LNCaP clone FGC (cell line): Measurements from ENCODE around the gene CHAC2.
"Not testable (repeated sequence)": the region's sequence is repeated elsewhere in the genome, so short reads cannot be mapped to it uniquely, and the experiment has no call there.

Source experiments
- DNase-seq: peaks from one replicate; pipeline ENCODE4 v3.0.0-alpha.2; 2011; ENCODE audit warnings: low read depth
- H3K4me3 ChIP-seq: 2 replicates; pipeline ENCODE4 v1.5.1; 2011; ENCODE audit warnings: mild to moderate bottlenecking, low read depth, low read length, control low read depth
- TF ChIP-seq, protein P1 (sequence below): IDR thresholded peaks from 2 replicates; pipeline ENCODE4 v1.5.1; 2012; ENCODE audit warnings: mild to moderate bottlenecking; ENCODE audit not compliant: control insufficient read depth, insufficient read depth; ENCODE audit errors: extremely low read depth

The CHAC2 gene

DNA sequence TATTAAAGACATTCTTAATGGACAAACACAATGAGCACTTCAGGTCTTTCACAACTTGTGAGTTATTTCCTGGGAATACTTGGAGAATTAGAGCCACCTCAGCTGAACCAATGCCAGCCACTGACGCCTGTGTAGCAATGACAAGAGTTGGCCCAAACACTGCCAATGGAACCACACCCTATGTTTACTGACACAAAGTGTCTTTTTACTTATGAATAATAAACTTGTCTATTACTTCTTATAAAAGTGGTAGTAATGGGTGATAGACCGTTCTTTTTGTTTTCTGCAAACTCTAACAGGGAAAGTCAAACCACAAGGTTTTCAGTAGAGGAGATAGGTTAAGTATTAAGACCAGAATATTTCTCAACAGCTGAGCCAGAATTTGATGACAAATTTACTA, 12.5 kb upstream of the CHAC2 start:
- TF ChIP-seq, protein P1, sequence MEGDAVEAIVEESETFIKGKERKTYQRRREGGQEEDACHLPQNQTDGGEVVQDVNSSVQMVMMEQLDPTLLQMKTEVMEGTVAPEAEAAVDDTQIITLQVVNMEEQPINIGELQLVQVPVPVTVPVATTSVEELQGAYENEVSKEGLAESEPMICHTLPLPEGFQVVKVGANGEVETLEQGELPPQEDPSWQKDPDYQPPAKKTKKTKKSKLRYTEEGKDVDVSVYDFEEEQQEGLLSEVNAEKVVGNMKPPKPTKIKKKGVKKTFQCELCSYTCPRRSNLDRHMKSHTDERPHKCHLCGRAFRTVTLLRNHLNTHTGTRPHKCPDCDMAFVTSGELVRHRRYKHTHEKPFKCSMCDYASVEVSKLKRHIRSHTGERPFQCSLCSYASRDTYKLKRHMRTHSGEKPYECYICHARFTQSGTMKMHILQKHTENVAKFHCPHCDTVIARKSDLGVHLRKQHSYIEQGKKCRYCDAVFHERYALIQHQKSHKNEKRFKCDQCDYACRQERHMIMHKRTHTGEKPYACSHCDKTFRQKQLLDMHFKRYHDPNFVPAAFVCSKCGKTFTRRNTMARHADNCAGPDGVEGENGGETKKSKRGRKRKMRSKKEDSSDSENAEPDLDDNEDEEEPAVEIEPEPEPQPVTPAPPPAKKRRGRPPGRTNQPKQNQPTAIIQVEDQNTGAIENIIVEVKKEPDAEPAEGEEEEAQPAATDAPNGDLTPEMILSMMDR: no peak
- H3K4me3 ChIP-seq: no peak overlapping the region
- no peak for DNase-seq

DNA sequence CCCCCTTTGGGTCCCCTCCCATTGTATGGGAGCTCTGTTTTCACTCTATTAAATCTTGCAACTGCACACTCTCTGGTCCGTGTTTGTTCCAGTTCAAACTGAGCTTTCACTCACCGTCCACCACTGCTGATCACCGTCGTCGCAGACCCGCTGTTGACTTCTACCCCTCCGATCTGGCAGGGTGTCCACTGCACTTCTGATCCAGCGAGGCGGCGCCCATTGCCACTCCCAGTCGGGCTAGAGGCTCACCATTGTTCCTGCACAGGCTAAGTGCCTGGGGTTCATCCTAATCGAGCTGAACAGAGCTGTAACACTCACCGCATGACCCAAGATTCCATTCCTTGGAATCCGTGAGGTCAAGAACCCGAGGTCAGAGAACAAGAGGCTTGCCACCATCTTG, 11.0 kb upstream of the CHAC2 start:
- TF ChIP-seq, protein P1: no peak
- H3K4me3 ChIP-seq: no peak overlapping the region
- DNase-seq: no peak

DNA sequence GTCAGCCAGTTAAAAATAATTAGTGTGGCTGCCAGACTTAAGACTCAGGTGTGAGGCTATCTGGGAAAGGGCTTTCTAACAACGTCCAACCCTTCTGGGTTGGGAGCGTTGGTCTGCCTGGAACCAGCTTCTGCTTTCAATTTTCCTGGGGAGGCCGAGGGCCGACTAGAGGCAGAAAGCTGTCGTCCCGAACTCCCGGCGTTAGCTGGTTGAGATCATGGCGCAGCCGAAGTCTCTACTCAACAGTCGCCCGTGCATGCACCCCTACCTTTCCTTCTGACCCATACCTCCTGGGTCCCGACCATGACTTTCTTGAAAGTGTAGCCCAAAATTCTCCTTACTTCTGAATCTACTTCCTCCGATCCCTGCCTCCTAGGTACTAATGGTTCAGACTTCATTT, 10.4 kb upstream of the CHAC2 start:
- not testable (repeated sequence) for DNase-seq, H3K4me3 ChIP-seq

DNA sequence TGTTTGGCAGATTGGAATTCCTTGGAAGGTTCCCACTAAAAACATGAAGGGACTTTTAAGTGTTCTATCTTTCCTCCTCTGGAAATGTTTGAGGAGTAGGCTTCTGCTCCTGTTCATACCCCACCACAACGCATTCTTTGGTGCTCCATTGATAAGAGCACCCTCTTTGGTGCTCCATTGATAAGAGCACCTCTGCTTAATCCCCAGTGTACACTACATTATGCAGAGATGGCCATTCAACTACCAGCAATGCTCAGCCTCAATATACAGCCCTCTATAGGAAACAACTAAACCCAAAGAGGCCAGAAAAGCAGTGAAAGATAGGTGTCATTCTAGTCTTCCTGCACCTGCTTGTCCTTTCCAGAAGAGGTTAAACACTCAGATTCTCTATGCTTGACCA, 1.8 kb upstream of the CHAC2 start:
- DNase-seq: no peak
- TF ChIP-seq, protein P1: no peak
- H3K4me3 ChIP-seq: no peak overlapping the region

DNA sequence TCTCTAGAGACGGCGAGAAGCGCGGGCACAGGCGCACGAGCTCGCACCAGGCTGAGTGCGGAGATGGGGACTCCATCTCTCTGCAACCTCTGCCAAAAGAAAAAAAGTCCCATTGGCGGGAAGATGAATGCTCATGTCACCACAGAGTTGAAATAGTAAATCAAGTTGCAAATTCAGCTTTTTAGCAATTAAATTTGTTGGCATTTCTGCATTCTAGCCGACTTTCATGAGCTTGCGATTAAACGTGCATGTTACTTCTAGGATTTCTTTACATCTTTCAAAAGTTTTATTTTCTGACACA, 588 bp downstream of the CHAC2 start:
- peak overlapping the region; percentile 80 for H3K4me3 ChIP-seq
- no peak for DNase-seq
- TF ChIP-seq, protein P1: no peak

GRCh38 chr2:53769318-53769945, 1.8 kb downstream of the CHAC2 start:
- no peak overlapping the region for H3K4me3 ChIP-seq
- no peak for DNase-seq
- TF ChIP-seq, protein P1: no peak

DNA sequence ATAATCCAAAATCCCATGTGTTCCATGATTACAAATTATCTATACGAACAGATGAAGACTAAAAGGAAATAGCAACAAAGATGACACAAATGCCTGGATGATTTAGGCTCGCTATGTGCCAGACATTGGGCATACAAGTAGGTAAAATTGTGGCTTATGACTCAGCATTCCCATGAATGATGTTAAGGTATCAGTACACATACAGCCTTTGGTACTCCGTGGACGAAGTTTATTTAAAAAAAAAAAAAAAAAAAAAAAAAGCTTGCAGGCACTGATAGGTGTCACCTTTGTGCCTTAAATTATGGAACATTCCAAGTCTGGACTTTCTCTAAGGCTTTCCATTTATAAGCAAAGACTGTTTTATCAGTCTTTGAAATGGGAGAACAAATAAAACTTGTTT, 2.7 kb downstream of the CHAC2 start:
- H3K4me3 ChIP-seq: no peak overlapping the region
- DNase-seq: no peak
- TF ChIP-seq, protein P1: no peak

- TF ChIP-seq, protein P1: no peak
- no peak for DNase-seq
- no peak overlapping the region for H3K4me3 ChIP-seq
Measured at GRCh38 chr2:53777134-53777533, 9.5 kb downstream of the CHAC2 start.
